Activated naive CD4-positive, alpha-beta T cell treated with anti-CD3 and anti-CD28 coated beads, Interleukin-2, amount 50 U/mL, for 72 hours (primary cell): Measurements from ENCODE around the gene HSD17B8. TPM values are rescaled to one million over a fixed set of nuclear protein-coding genes. Genes with fewer than 3 reads are reported as not detected.

Experiments used
- ATAC-seq, 2 donors: fragments of 150-1000 bp; cut with Tn5 transposase; 2 replicates each; pipeline ENCODE4 v1.10.0; 2021; ENCODE audit warnings: mild to moderate bottlenecking in 2 of 2, moderate library complexity in 2 of 2
- DNase-seq, 2 donors: peaks; one replicate each; pipeline ENCODE4 v3.0.0; 2021 to 2022; ENCODE audit warnings: low spot score in 2 of 2
- H3K27ac Mint-ChIP-seq, 2 donors: one replicate each; pipeline ENCODE4 v1.8.0; 2022; ENCODE audit warnings: mild to moderate bottlenecking in 2 of 2, mixed read lengths in 2 of 2
- H3K36me3 Mint-ChIP-seq, 2 donors: one replicate each; pipeline ENCODE4 v1.8.0; 2022; ENCODE audit warnings: mixed read lengths in 2 of 2
- H3K9me3 Mint-ChIP-seq, 2 donors: one replicate each; pipeline ENCODE4 v1.8.0; 2022; ENCODE audit warnings: mixed read lengths in 2 of 2
- total RNA-seq, 2 donors: library from RNA; stranded (reverse); gene quantifications; one replicate each; pipeline ENCODE4 v1.2.3, GENCODE V29; 2022

HSD17B8 gene
- total RNA-seq = 10 to 100 TPM; 14.7 to 17.5 TPM

- DNase-seq = peak; percentile 87 to 93
- Mint-ChIP-seq H3K27ac (peak within 1 kb of the TSS; percentile 98 to 99), H3K9me3 (no peaks in the 10 kb centered on the region), H3K36me3 (peaks cover 35 to 47% of the 10 kb centered on the region in 2 donors)
- ATAC-seq = peak; percentile 43 to 59
Measured at GRCh38 chr6:33204415-33205190, at the start of gene HSD17B8. TSS of gene HSD17B8 (plus strand) at chr6:33204655. CDS start at chr6:33204669, 14 bp downstream.

- Mint-ChIP-seq H3K27ac (peak overlapping the region in 1 of 2 donors; percentile 90), H3K9me3 (peaks cover 0 to 6% of the 10 kb centered on the region in 2 donors), H3K36me3 (peaks cover 5 to 11% of the 10 kb centered on the region in 2 donors)
- ATAC-seq = no peak
- DNase-seq = no peak
Measured at GRCh38 chr6:33156561-33156960, 47.9 kb upstream of the HSD17B8 start.

GRCh38 chr6:33156964-33157363 is 47.5 kb upstream of the HSD17B8 start:
- no peak for ATAC-seq

GRCh38 chr6:33160096-33160495 is 44.4 kb upstream of the HSD17B8 start:
- no peak for DNase-seq
- no peaks in the 10 kb centered on the region for H3K9me3 Mint-ChIP-seq
- H3K36me3 Mint-ChIP-seq = no peaks in the 10 kb centered on the region
- no peak overlapping the region for H3K27ac Mint-ChIP-seq
- ATAC-seq = no peak

More at GRCh38 chr6:33156964-33157363, 47.5 kb upstream of the HSD17B8 start:
- Mint-ChIP-seq H3K27ac (no peak overlapping the region), H3K36me3 (peaks cover 1 to 7% of the 10 kb centered on the region in 2 donors), H3K9me3 (peaks cover 0 to 2% of the 10 kb centered on the region in 2 donors)
- no peak for DNase-seq

GRCh38 chr6:33160728-33161344 is 43.6 kb upstream of the HSD17B8 start:
- no peak for DNase-seq
- no peaks in the 10 kb centered on the region for H3K9me3 Mint-ChIP-seq
- H3K27ac Mint-ChIP-seq = no peak overlapping the region
- no peaks in the 10 kb centered on the region for H3K36me3 Mint-ChIP-seq
- ATAC-seq = no peak

GRCh38 chr6:33161354-33162331 is 42.8 kb upstream of the HSD17B8 start:
- Mint-ChIP-seq H3K27ac (peak overlapping the region; percentile 67 to 84), H3K9me3 (no peaks in the 10 kb centered on the region), H3K36me3 (no peaks in the 10 kb centered on the region)
- ATAC-seq (peak; percentile 93 to 94), DNase-seq (peak; percentile 87 to 93)

- no peak for DNase-seq
- no peaks in the 10 kb centered on the region for H3K9me3 Mint-ChIP-seq
Measured at GRCh38 chr6:33163540-33163939, 40.9 kb upstream of the HSD17B8 start.

GRCh38 chr6:33164176-33164575 is 40.3 kb upstream of the HSD17B8 start:
- DNase-seq = no peak
- Mint-ChIP-seq H3K9me3 (no peaks in the 10 kb centered on the region), H3K27ac (no peak overlapping the region), H3K36me3 (no peaks in the 10 kb centered on the region)
- ATAC-seq = no peak

More at GRCh38 chr6:33163540-33163939, 40.9 kb upstream of the HSD17B8 start:
- Mint-ChIP-seq H3K36me3 (no peaks in the 10 kb centered on the region), H3K27ac (no peak overlapping the region)
- no peak for ATAC-seq

GRCh38 chr6:33164665-33165373 is 39.6 kb upstream of the HSD17B8 start:
- no peak for ATAC-seq
- Mint-ChIP-seq H3K36me3 (no peaks in the 10 kb centered on the region), H3K9me3 (no peaks in the 10 kb centered on the region), H3K27ac (no peak overlapping the region)
- peak in 1 of 2 donors; percentile 49 for DNase-seq

GRCh38 chr6:33165581-33166258 is 38.7 kb upstream of the HSD17B8 start:
- H3K9me3 Mint-ChIP-seq = no peaks in the 10 kb centered on the region
- ATAC-seq = no peak
- DNase-seq = peak in 1 of 2 donors; percentile 51
- H3K27ac Mint-ChIP-seq = no peak overlapping the region
- H3K36me3 Mint-ChIP-seq = no peaks in the 10 kb centered on the region

- Mint-ChIP-seq H3K27ac (peak overlapping the region in 1 of 2 donors; percentile 66), H3K9me3 (no peaks in the 10 kb centered on the region), H3K36me3 (no peaks in the 10 kb centered on the region)
- DNase-seq = no peak
- ATAC-seq = no peak
Measured at GRCh38 chr6:33166363-33166762, 38.1 kb upstream of the HSD17B8 start.

- Mint-ChIP-seq H3K36me3 (no peaks in the 10 kb centered on the region), H3K9me3 (no peaks in the 10 kb centered on the region), H3K27ac (peak overlapping the region in 1 of 2 donors; percentile 66)
Measured at GRCh38 chr6:33166811-33167210, 37.6 kb upstream of the HSD17B8 start.

GRCh38 chr6:33167374-33168283 is 36.8 kb upstream of the HSD17B8 start:
- no peaks in the 10 kb centered on the region for H3K9me3 Mint-ChIP-seq
- DNase-seq (no peak), ATAC-seq (no peak)
- H3K36me3 Mint-ChIP-seq = no peaks in the 10 kb centered on the region
- H3K27ac Mint-ChIP-seq = peak overlapping the region in 1 of 2 donors; percentile 58

More at GRCh38 chr6:33166811-33167210, 37.6 kb upstream of the HSD17B8 start:
- ATAC-seq = no peak
- peak in 1 of 2 donors; percentile 48 for DNase-seq

- ATAC-seq = peak in 1 of 2 donors; percentile 27
Measured at GRCh38 chr6:33168284-33168601, 36.2 kb upstream of the HSD17B8 start.

GRCh38 chr6:33168639-33169038 is 35.8 kb upstream of the HSD17B8 start:
- no peak for DNase-seq
- Mint-ChIP-seq H3K27ac (peak overlapping the region in 1 of 2 donors; percentile 58), H3K9me3 (no peaks in the 10 kb centered on the region), H3K36me3 (no peaks in the 10 kb centered on the region)
- no peak for ATAC-seq

More at GRCh38 chr6:33168284-33168601, 36.2 kb upstream of the HSD17B8 start:
- H3K27ac Mint-ChIP-seq = peak overlapping the region in 1 of 2 donors; percentile 58
- no peaks in the 10 kb centered on the region for H3K36me3 Mint-ChIP-seq
- DNase-seq = no peak
- H3K9me3 Mint-ChIP-seq = no peaks in the 10 kb centered on the region
